Tibial artery (tissue), 4 donors: ENCODE data around the gene GRP.
"Not testable (repeated sequence)": the region's sequence is repeated elsewhere in the genome, so short reads cannot be mapped to it uniquely, and the experiment has no call there.

ENCODE experiments used
- DNase-seq, 2 donors: peaks; one replicate each; pipeline ENCODE4 v3.0.0-alpha.2; 2019
- H3K27ac ChIP-seq, 2 donors: fragments of 200-600 bp; sonication (generic) in 1 of 2; 1 replicate in 1 of 2; 2 replicates in 1 of 2; pipeline ENCODE4 v1.5.1; 2018 to 2019; ENCODE audit warnings: mild to moderate bottlenecking in 1 of 2
- H3K27me3 ChIP-seq, 2 donors: fragments of 200-600 bp; sonication (generic) in 1 of 2; one replicate each; pipeline versions ENCODE4 v1.5.1 to v1.6.0; 2016 to 2019
- H3K36me3 ChIP-seq, 3 donors: fragments of 200-600 bp; sonication (generic) in 2 of 3; one replicate each; pipeline ENCODE4 v1.5.1; 2016 to 2019; ENCODE audit warnings: mild to moderate bottlenecking in 2 of 3
- H3K4me1 ChIP-seq, 4 donors: fragments of 200-600 bp; sonication (generic) in 2 of 4; 1 replicate in 3 of 4; 2 replicates in 1 of 4; pipeline ENCODE4 v1.5.1; 2016 to 2019
- H3K4me3 ChIP-seq, 2 donors: fragments of 200-600 bp; sonication (generic) in 1 of 2; 1 replicate in 1 of 2; 2 replicates in 1 of 2; pipeline ENCODE4 v1.5.1; 2018 to 2019; ENCODE audit warnings: mild to moderate bottlenecking in 2 of 2
- H3K9me3 ChIP-seq, 3 donors: fragments of 200-600 bp; sonication (generic) in 1 of 3; one replicate each; pipeline ENCODE4 v1.5.1; 2016 to 2019
- CTCF ChIP-seq, 2 experiments: fragments of 200-600 bp in 1 of 2; fragments of 450-650 bp in 1 of 2; IDR thresholded peaks; one replicate each; pipeline ENCODE4 v1.5.1; 2017 to 2019; ENCODE audit warnings: antibody characterized with exemption in 2 of 2, mild to moderate bottlenecking in 1 of 2, moderate library complexity in 1 of 2
- intact Hi-C: fragments of 100-400 bp; cut with DNase I; formaldehyde crosslinking; loops from one replicate; pipeline ENCODE4 v1.15.0; 2023; ENCODE audit warnings: low total_unique reads

The GRP gene

GRCh38 chr18:59233017-59233410 lies 13.1 kb downstream of the GRP start:
- DNase-seq: no peak
- H3K36me3 ChIP-seq: no peaks in the 10 kb centered on the region
- no peaks in the 10 kb centered on the region for H3K9me3 ChIP-seq
- H3K27me3 ChIP-seq: peaks cover 0 to 9% of the 10 kb centered on the region in 2 donors
- intact Hi-C loops: no loop called here
- H3K4me3 ChIP-seq: no peak overlapping the region
- H3K4me1 ChIP-seq: no peaks in the 10 kb centered on the region
- TF ChIP-seq CTCF (IDR thresholded peaks at IDR 0.05): no peak
- H3K27ac ChIP-seq: no peak overlapping the region

GRCh38 chr18:59238385-59238784 lies 18.4 kb downstream of the GRP start:
- no peaks in the 10 kb centered on the region for H3K36me3 ChIP-seq
- no peak for TF ChIP-seq CTCF (IDR thresholded peaks at IDR 0.05)
- H3K4me1 ChIP-seq: no peaks in the 10 kb centered on the region
- H3K27ac ChIP-seq: no peak overlapping the region
- no peaks in the 10 kb centered on the region for H3K9me3 ChIP-seq
- intact Hi-C loops: no loop called here
- H3K27me3 ChIP-seq: peaks cover 0 to 4% of the 10 kb centered on the region in 2 donors
- DNase-seq: no peak
- H3K4me3 ChIP-seq: no peak overlapping the region

- Histone ChIP-seq H3K27ac (no peak overlapping the region), H3K27me3 (peaks cover 0 to 5% of the 10 kb centered on the region in 2 donors), H3K4me3 (no peak overlapping the region), H3K9me3 (no peaks in the 10 kb centered on the region), H3K4me1 (no peaks in the 10 kb centered on the region), H3K36me3 (no peaks in the 10 kb centered on the region)
- DNase-seq: no peak
- intact Hi-C loops: no loop called here
- TF ChIP-seq CTCF (IDR thresholded peaks at IDR 0.05): no peak
Observed at GRCh38 chr18:59239642-59240041, 19.7 kb downstream of the GRP start.

GRCh38 chr18:59242906-59243305 lies 22.9 kb downstream of the GRP start:
- Histone ChIP-seq H3K36me3 (no peaks in the 10 kb centered on the region), H3K9me3 (no peaks in the 10 kb centered on the region), H3K27ac (no peak overlapping the region), H3K4me3 (no peak overlapping the region), H3K4me1 (no peaks in the 10 kb centered on the region), H3K27me3 (peaks cover 0 to 26% of the 10 kb centered on the region in 2 donors)
- DNase-seq: no peak
- TF ChIP-seq CTCF (IDR thresholded peaks at IDR 0.05): no peak
- intact Hi-C loops: no loop called here

- Histone ChIP-seq H3K4me1 (no peaks in the 10 kb centered on the region), H3K36me3 (no peaks in the 10 kb centered on the region), H3K27me3 (peaks cover 0 to 29% of the 10 kb centered on the region in 2 donors), H3K4me3 (no peak overlapping the region), H3K9me3 (no peaks in the 10 kb centered on the region), H3K27ac (no peak overlapping the region)
- DNase-seq: no peak
- TF ChIP-seq CTCF (IDR thresholded peaks at IDR 0.05): no peak
- intact Hi-C loops: no loop called here
Observed at GRCh38 chr18:59246796-59247195, 26.8 kb downstream of the GRP start.

- Histone ChIP-seq H3K4me1 (no peaks in the 10 kb centered on the region), H3K9me3 (no peaks in the 10 kb centered on the region), H3K4me3 (no peak overlapping the region), H3K27me3 (peaks cover 0 to 29% of the 10 kb centered on the region in 2 donors), H3K36me3 (no peaks in the 10 kb centered on the region), H3K27ac (no peak overlapping the region)
- intact Hi-C loops: no loop called here
- no peak for DNase-seq
- peak; percentile 52 to 68 for TF ChIP-seq CTCF (IDR thresholded peaks at IDR 0.05)
Observed at GRCh38 chr18:59249199-59249774, 29.3 kb downstream of the GRP start.

- H3K9me3 ChIP-seq, H3K4me1 ChIP-seq, DNase-seq, H3K27ac ChIP-seq, H3K4me3 ChIP-seq, H3K36me3 ChIP-seq, H3K27me3 ChIP-seq, intact Hi-C loops: not testable (repeated sequence)
Observed at GRCh38 chr18:59255491-59255890, 35.5 kb downstream of the GRP start.

GRCh38 chr18:59261842-59262241 lies 41.9 kb downstream of the GRP start:
- Histone ChIP-seq H3K4me1 (peaks cover 0 to 11% (median 3%) of the 10 kb centered on the region in 4 donors), H3K27me3 (peaks cover 0 to 44% of the 10 kb centered on the region in 2 donors)
- H3K4me3 ChIP-seq, H3K36me3 ChIP-seq, H3K9me3 ChIP-seq, H3K27ac ChIP-seq, intact Hi-C loops, DNase-seq: not testable (repeated sequence)
